Ishikawa (cell line): ENCODE results near the gene FNDC5.

ENCODE experiments used
- CEBPB ChIP-seq: IDR thresholded peaks from 2 replicates; pipeline ENCODE4 v1.6.1; 2012
- CREB1 ChIP-seq: IDR thresholded peaks from 2 replicates; pipeline ENCODE4 v1.6.1; 2012; ENCODE audit warnings: low read depth
- NFIC ChIP-seq: IDR thresholded peaks from 2 replicates; pipeline ENCODE4 v1.6.1; 2012
- RAD21 ChIP-seq: IDR thresholded peaks from 2 replicates; pipeline ENCODE4 v1.6.1; 2012; ENCODE audit warnings: low read depth
- TAF1 ChIP-seq: IDR thresholded peaks from 2 replicates; pipeline ENCODE4 v1.6.1; 2012; ENCODE audit warnings: low read depth, mild to moderate bottlenecking
- TF ChIP-seq, protein P1 (sequence below): IDR thresholded peaks from 2 replicates; pipeline ENCODE4 v1.6.1; 2012
- TF ChIP-seq, protein P2 (sequence below): IDR thresholded peaks from 2 replicates; pipeline ENCODE4 v1.6.1; 2012; ENCODE audit warnings: low read depth, mild to moderate bottlenecking

DNA sequence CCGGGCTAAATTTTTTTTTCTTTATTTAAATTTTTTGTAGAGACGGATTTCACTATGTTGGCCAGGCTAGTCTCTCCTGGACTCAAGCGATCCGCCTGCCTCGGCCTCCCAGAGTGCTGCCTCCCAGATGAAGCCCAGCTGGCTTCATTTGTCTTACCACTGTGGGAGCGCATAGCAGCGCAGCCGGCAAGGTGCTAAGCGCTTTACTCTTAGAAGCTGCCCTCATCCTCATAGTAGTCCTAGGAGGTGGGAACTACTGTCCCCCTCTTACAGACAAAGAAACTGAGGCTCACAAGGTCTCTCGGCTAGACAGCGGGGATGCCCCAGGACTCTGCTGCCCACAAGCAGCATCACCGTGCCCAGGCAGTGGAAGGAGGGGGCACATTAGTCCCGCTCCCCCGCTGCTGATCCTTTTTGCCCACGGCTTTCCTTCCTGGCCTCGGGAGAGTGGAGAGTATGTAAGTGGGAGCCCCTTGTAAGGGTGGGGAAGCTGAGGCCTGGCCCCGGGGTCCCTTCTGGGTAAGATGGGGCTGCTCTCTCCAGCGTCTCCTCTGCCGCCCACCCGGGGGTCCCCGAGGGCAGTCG lies 29.8 kb upstream of the FNDC5 start:
- TF ChIP-seq, protein P1, sequence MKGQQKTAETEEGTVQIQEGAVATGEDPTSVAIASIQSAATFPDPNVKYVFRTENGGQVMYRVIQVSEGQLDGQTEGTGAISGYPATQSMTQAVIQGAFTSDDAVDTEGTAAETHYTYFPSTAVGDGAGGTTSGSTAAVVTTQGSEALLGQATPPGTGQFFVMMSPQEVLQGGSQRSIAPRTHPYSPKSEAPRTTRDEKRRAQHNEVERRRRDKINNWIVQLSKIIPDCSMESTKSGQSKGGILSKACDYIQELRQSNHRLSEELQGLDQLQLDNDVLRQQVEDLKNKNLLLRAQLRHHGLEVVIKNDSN, result no peak
- TF ChIP-seq, protein P2, sequence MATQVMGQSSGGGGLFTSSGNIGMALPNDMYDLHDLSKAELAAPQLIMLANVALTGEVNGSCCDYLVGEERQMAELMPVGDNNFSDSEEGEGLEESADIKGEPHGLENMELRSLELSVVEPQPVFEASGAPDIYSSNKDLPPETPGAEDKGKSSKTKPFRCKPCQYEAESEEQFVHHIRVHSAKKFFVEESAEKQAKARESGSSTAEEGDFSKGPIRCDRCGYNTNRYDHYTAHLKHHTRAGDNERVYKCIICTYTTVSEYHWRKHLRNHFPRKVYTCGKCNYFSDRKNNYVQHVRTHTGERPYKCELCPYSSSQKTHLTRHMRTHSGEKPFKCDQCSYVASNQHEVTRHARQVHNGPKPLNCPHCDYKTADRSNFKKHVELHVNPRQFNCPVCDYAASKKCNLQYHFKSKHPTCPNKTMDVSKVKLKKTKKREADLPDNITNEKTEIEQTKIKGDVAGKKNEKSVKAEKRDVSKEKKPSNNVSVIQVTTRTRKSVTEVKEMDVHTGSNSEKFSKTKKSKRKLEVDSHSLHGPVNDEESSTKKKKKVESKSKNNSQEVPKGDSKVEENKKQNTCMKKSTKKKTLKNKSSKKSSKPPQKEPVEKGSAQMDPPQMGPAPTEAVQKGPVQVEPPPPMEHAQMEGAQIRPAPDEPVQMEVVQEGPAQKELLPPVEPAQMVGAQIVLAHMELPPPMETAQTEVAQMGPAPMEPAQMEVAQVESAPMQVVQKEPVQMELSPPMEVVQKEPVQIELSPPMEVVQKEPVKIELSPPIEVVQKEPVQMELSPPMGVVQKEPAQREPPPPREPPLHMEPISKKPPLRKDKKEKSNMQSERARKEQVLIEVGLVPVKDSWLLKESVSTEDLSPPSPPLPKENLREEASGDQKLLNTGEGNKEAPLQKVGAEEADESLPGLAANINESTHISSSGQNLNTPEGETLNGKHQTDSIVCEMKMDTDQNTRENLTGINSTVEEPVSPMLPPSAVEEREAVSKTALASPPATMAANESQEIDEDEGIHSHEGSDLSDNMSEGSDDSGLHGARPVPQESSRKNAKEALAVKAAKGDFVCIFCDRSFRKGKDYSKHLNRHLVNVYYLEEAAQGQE, result no peak
- TF ChIP-seq RAD21 (no peak), NFIC (no peak), TAF1 (no peak), CEBPB (no peak), CREB1 (no peak)
